Stimulated activated CD4-positive, alpha-beta T cell treated with anti-CD3 and anti-CD28 coated beads, Interleukin-1b, Interleukin-23, amount 100 ng/mL, for 48 hours (primary cell): Measurements from ENCODE around the gene RNF14.

Experiments
- DNase-seq: peaks from one replicate; pipeline ENCODE4 v3.0.0-alpha.2; 2020

Gene RNF14

GRCh38 chr5:141968914-141969608 lies at the start of gene RNF14:
RNF14 (plus strand) TSS chr5:141969105; CDS start chr5:141973589, 4,484 bp downstream.
- DNase-seq: peak; percentile 96

- DNase-seq: no peak
These were observed 49.4 kb upstream of the RNF14 start for GRCh38 chr5:141919218-141920119.

GRCh38 chr5:141920771-141921170 lies 48.1 kb upstream of the RNF14 start:
- DNase-seq: no peak

GRCh38 chr5:141922827-141923447 lies 46.0 kb upstream of the RNF14 start:
- DNase-seq: peak; percentile 37

GRCh38 chr5:141923448-141924313 lies 45.2 kb upstream of the RNF14 start, which contains the start of gene DELE1:
DELE1 (plus strand) TSS chr5:141923871; CDS start chr5:141923942, 71 bp downstream.
- DNase-seq: peak; percentile 97

GRCh38 chr5:141926434-141926833 lies 42.5 kb upstream of the RNF14 start:
- DNase-seq: no peak

- no peak for DNase-seq
These were observed 40.9 kb upstream of the RNF14 start for GRCh38 chr5:141928051-141928450.

GRCh38 chr5:141929398-141930058 lies 39.4 kb upstream of the RNF14 start:
- no peak for DNase-seq

- no peak for DNase-seq
These were observed 37.2 kb upstream of the RNF14 start for GRCh38 chr5:141931694-141932093.

- no peak for DNase-seq
These were observed 35.8 kb upstream of the RNF14 start for GRCh38 chr5:141933151-141933550.

GRCh38 chr5:141934099-141934844 lies 34.6 kb upstream of the RNF14 start:
- DNase-seq: no peak

- no peak for DNase-seq
These were observed 33.4 kb upstream of the RNF14 start for GRCh38 chr5:141935538-141935937.

GRCh38 chr5:141940695-141941271 lies 28.1 kb upstream of the RNF14 start:
- DNase-seq: no peak

GRCh38 chr5:141941307-141941706 lies 27.6 kb upstream of the RNF14 start:
- DNase-seq: no peak

- no peak for DNase-seq
These were observed 27.1 kb upstream of the RNF14 start for GRCh38 chr5:141941779-141942178.

- no peak for DNase-seq
These were observed 26.6 kb upstream of the RNF14 start for GRCh38 chr5:141942185-141942857.

- no peak for DNase-seq
These were observed 24.8 kb upstream of the RNF14 start for GRCh38 chr5:141944076-141944475.

GRCh38 chr5:141945511-141946051 lies 23.3 kb upstream of the RNF14 start:
- DNase-seq: no peak

- DNase-seq: no peak
These were observed 21.6 kb upstream of the RNF14 start for GRCh38 chr5:141947316-141947715.

GRCh38 chr5:141948812-141949211 lies 20.1 kb upstream of the RNF14 start:
- no peak for DNase-seq
